DND-41 (cell line): ENCODE measurements around the gene HLA-DQA1.
"Not testable (repeated sequence)": the region's sequence is repeated elsewhere in the genome, so short reads cannot be mapped to it uniquely, and the experiment has no call there.

ENCODE experiments used
- ATAC-seq: fragments of 200-7000 bp; cut with Tn5 transposase; 3 replicates; pipeline ENCODE4 v1.9.1; 2021; ENCODE audit warnings: low read depth; ENCODE audit not compliant: insufficient read depth
- DNase-seq: peaks from one replicate; pipeline ENCODE4 v3.0.0-alpha.2; 2020
- H2AFZ ChIP-seq: 2 replicates; pipeline ENCODE4 v1.6.0; 2012; ENCODE audit warnings: low read depth, low read length
- H3K27ac ChIP-seq: 2 replicates; pipeline ENCODE4 v1.5.1; 2012; ENCODE audit warnings: low read length, inconsistent platforms
- H3K27me3 ChIP-seq: fragments of 200-600 bp; sonication (generic); 2 replicates; pipeline ENCODE4 v1.6.0; 2012; ENCODE audit warnings: low read length, mild to moderate bottlenecking, inconsistent platforms; ENCODE audit not compliant: insufficient read depth, poor library complexity
- H3K36me3 ChIP-seq: 2 replicates; pipeline ENCODE4 v1.5.1; 2012; ENCODE audit warnings: low read length, inconsistent platforms; ENCODE audit not compliant: insufficient read depth
- H3K4me1 ChIP-seq: 2 replicates; pipeline ENCODE4 v1.5.1; 2012; ENCODE audit warnings: mild to moderate bottlenecking, low read length; ENCODE audit not compliant: insufficient read depth
- H3K4me2 ChIP-seq: 2 replicates; pipeline ENCODE4 v1.6.0; 2012; ENCODE audit warnings: mild to moderate bottlenecking, moderate library complexity, low read length, inconsistent platforms; ENCODE audit not compliant: insufficient read depth
- H3K4me3 ChIP-seq, 2 experiments: fragments of 200-600 bp in 1 of 2; shearing (Covaris generic) in 1 of 2; 2 replicates each; pipeline ENCODE4 v1.5.1; 2012 to 2016; ENCODE audit warnings: inconsistent platforms in 2 of 2, low read length in 2 of 2, mild to moderate bottlenecking in 2 of 2, low read depth in 1 of 2, moderate library complexity in 1 of 2
- H3K79me2 ChIP-seq: 2 replicates; pipeline ENCODE4 v1.6.0; 2012; ENCODE audit warnings: low read length, inconsistent platforms; ENCODE audit not compliant: insufficient read depth
- H3K9ac ChIP-seq: 2 replicates; pipeline ENCODE4 v1.6.0; 2012; ENCODE audit warnings: low read depth, mild to moderate bottlenecking, inconsistent platforms, low read length, moderate library complexity
- H3K9me3 ChIP-seq: 2 replicates; pipeline ENCODE4 v1.5.1; 2012; ENCODE audit warnings: low read length, moderate library complexity, mild to moderate bottlenecking, inconsistent platforms; ENCODE audit not compliant: insufficient read depth, severe bottlenecking
- H4K20me1 ChIP-seq: 2 replicates; pipeline ENCODE4 v1.6.0; 2012; ENCODE audit warnings: low read length; ENCODE audit not compliant: insufficient read depth
- EZH2 ChIP-seq: IDR thresholded peaks from 3 replicates; pipeline ENCODE4 v1.6.1; 2012; ENCODE audit warnings: borderline replicate concordance, low read depth, mild to moderate bottlenecking, moderate library complexity, low read length, inconsistent platforms; ENCODE audit not compliant: severe bottlenecking
- TF ChIP-seq, protein P1 (sequence below): IDR thresholded peaks from 2 replicates; pipeline ENCODE4 v1.5.1; 2012; ENCODE audit warnings: borderline replicate concordance, low read length, moderate library complexity, mild to moderate bottlenecking; ENCODE audit not compliant: poor library complexity, severe bottlenecking; ENCODE audit errors: extremely low read depth

HLA-DQA1 gene

DNA sequence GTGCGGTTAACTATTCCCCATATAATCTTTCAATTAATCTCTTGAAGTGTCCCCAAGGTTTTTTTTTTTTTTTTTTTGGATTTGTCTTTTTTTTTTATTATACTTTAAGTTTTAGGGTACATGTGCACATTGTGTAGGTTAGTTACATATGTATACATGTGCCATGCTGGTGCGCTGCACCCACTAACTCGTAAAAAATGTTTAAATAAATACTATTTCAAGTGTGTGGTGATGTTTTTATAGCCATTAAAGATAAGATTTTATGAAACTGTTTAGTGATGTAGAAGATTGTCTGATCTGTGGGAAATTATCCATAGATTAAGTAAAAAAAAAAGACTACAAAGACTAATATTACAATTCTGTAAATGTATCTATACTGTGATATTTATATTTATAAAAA is 12.6 kb upstream of the HLA-DQA1 start:
- H3K27me3 ChIP-seq, result no peaks in the 10 kb centered on the region
- H3K9me3 ChIP-seq, result no peaks in the 10 kb centered on the region
- H3K27ac ChIP-seq, result no peak overlapping the region
- H3K36me3 ChIP-seq, result no peaks in the 10 kb centered on the region
- H3K4me3 ChIP-seq, result no peak overlapping the region
- H3K79me2 ChIP-seq, result no peaks in the 10 kb centered on the region
- DNase-seq, result no peak
- ATAC-seq, result no peak
- H2AFZ ChIP-seq, result no peak overlapping the region
- no peak overlapping the region for H3K9ac ChIP-seq
- no peaks in the 10 kb centered on the region for H4K20me1 ChIP-seq
- peaks cover 27% of the 10 kb centered on the region for H3K4me1 ChIP-seq
- TF ChIP-seq, protein P1, sequence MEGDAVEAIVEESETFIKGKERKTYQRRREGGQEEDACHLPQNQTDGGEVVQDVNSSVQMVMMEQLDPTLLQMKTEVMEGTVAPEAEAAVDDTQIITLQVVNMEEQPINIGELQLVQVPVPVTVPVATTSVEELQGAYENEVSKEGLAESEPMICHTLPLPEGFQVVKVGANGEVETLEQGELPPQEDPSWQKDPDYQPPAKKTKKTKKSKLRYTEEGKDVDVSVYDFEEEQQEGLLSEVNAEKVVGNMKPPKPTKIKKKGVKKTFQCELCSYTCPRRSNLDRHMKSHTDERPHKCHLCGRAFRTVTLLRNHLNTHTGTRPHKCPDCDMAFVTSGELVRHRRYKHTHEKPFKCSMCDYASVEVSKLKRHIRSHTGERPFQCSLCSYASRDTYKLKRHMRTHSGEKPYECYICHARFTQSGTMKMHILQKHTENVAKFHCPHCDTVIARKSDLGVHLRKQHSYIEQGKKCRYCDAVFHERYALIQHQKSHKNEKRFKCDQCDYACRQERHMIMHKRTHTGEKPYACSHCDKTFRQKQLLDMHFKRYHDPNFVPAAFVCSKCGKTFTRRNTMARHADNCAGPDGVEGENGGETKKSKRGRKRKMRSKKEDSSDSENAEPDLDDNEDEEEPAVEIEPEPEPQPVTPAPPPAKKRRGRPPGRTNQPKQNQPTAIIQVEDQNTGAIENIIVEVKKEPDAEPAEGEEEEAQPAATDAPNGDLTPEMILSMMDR, result no peak
- no peak for TF ChIP-seq EZH2
- no peak overlapping the region for H3K4me2 ChIP-seq

DNA sequence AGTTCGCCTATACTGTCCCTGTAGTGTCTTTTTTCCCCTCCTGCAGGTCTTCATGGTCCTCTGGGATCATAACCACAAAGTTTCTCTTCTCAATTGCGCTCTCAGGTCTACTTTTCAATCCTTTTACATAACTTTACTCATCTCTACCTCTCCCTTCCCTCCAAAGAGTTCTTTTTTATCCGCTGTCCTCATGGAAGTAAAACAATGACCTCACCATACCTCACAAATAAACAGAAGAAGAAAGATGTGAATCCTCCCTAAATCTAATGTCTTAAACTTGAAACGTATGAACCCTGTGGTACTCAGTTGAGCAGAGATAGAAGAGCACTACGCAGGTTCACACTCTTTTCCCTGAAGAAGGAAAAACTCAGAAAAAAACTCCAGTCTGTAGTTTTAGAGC is 12.1 kb upstream of the HLA-DQA1 start:
- ATAC-seq, result no peak

DNA sequence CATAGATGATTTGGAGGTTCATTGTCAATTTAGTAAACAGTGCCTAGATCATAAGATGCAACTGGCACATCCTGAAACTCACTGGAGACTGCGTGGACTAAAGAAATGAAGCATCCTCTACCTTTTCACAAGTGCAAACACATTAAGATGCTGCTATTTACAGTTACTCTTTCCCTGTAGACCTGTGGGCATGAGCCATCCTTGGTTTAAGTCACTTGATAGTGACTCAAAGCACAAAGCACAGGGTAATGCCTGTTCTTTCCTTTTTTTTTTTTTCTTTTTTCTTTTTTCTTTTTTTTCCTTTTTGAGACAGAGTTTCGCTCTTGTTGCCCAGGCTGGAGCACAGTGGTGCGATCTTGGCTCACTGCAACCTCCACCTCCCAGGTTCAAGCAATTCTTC is 10.0 kb upstream of the HLA-DQA1 start:
- Histone ChIP-seq H3K27ac (no peak overlapping the region), H3K9me3 (no peaks in the 10 kb centered on the region), H3K4me3 (no peak overlapping the region), H3K79me2 (no peaks in the 10 kb centered on the region), H3K27me3 (no peaks in the 10 kb centered on the region), H2AFZ (no peak overlapping the region), H3K4me2 (no peak overlapping the region), H4K20me1 (no peaks in the 10 kb centered on the region), H3K9ac (no peak overlapping the region), H3K4me1 (peaks cover 21% of the 10 kb centered on the region), H3K36me3 (no peaks in the 10 kb centered on the region)
- no peak for DNase-seq
- ATAC-seq, result no peak
- no peak for TF ChIP-seq EZH2
- TF ChIP-seq, protein P1, result no peak

More for the DNA sequence above, 12.1 kb upstream of the HLA-DQA1 start:
- no peak overlapping the region for H2AFZ ChIP-seq
- no peaks in the 10 kb centered on the region for H3K9me3 ChIP-seq
- no peak for TF ChIP-seq EZH2
- no peak for DNase-seq
- peaks cover 27% of the 10 kb centered on the region for H3K4me1 ChIP-seq
- no peaks in the 10 kb centered on the region for H3K36me3 ChIP-seq
- H3K4me2 ChIP-seq, result no peak overlapping the region
- no peaks in the 10 kb centered on the region for H3K79me2 ChIP-seq
- no peak overlapping the region for H3K4me3 ChIP-seq
- H3K9ac ChIP-seq, result no peak overlapping the region
- no peaks in the 10 kb centered on the region for H3K27me3 ChIP-seq
- no peak overlapping the region for H3K27ac ChIP-seq
- H4K20me1 ChIP-seq, result no peaks in the 10 kb centered on the region

GRCh38 chr6:32627831-32628230 is 9.4 kb upstream of the HLA-DQA1 start:
- no peaks in the 10 kb centered on the region for H4K20me1 ChIP-seq
- no peaks in the 10 kb centered on the region for H3K9me3 ChIP-seq
- no peak overlapping the region for H3K9ac ChIP-seq
- H3K36me3 ChIP-seq, result no peaks in the 10 kb centered on the region
- H3K4me3 ChIP-seq, result no peak overlapping the region
- no peak overlapping the region for H2AFZ ChIP-seq
- H3K27me3 ChIP-seq, result no peaks in the 10 kb centered on the region
- DNase-seq, result no peak
- H3K79me2 ChIP-seq, result no peaks in the 10 kb centered on the region
- no peak overlapping the region for H3K27ac ChIP-seq
- no peak for ATAC-seq
- no peak overlapping the region for H3K4me2 ChIP-seq
- peaks cover 15% of the 10 kb centered on the region for H3K4me1 ChIP-seq
- TF ChIP-seq EZH2, result no peak
- TF ChIP-seq, protein P1, result no peak

GRCh38 chr6:32629793-32630192 is 7.4 kb upstream of the HLA-DQA1 start:
- ATAC-seq, H3K36me3 ChIP-seq, DNase-seq, H3K4me1 ChIP-seq, H3K9ac ChIP-seq, H3K4me3 ChIP-seq, H3K27me3 ChIP-seq, H2AFZ ChIP-seq, H3K4me2 ChIP-seq, H4K20me1 ChIP-seq, H3K27ac ChIP-seq, H3K79me2 ChIP-seq, H3K9me3 ChIP-seq: not testable (repeated sequence)
